Measurements from ENCODE around the gene PNLIP.

Gene PNLIP

DNA sequence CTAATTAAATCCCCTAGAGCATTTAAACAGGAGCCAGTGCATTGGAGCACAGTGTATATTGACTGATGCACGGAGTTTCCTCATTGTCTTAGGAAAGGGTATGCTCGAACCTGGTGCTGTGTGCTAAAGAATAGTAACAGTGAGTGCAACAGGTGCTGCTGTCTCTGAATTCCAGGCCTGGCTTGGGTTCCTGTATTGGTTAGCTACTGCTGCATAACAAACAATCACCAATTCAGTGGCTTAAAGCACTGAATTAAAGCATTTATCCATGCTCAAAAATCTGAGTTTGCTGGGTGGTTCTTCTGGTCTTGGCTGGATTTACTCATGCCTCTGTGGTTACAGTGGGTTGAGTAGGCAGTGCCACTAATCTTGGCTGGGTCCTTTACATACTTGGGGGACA is 43.3 kb downstream of the PNLIP start:
- Histone ChIP-seq H3K36me3 (ENCODE audit: control insufficient read depth, insufficient read depth, low read length) (no peaks in the 10 kb centered on the region), H3K27me3 (ENCODE audit: control insufficient read depth, insufficient read depth, low read length) (no peaks in the 10 kb centered on the region), H3K9ac (ENCODE audit: low read length) (no peak overlapping the region), H3K4me3 (ENCODE audit: low read length) (no peak overlapping the region), H3K4me1 (ENCODE audit: control insufficient read depth, insufficient read depth, low read length) (peaks cover 37% of the 10 kb centered on the region), H3K9me3 (ENCODE audit: control insufficient read depth, low read length) (no peaks in the 10 kb centered on the region)

- no peaks in the 10 kb centered on the region for H3K27me3 ChIP-seq (ENCODE audit: control insufficient read depth, insufficient read depth, low read length)
- no peak overlapping the region for H3K4me3 ChIP-seq (ENCODE audit: low read length)
- no peak overlapping the region for H3K9ac ChIP-seq (ENCODE audit: low read length)
- H3K36me3 ChIP-seq (ENCODE audit: control insufficient read depth, insufficient read depth, low read length): no peaks in the 10 kb centered on the region
- no peaks in the 10 kb centered on the region for H3K9me3 ChIP-seq (ENCODE audit: control insufficient read depth, low read length)
- peaks cover 37% of the 10 kb centered on the region for H3K4me1 ChIP-seq (ENCODE audit: control insufficient read depth, insufficient read depth, low read length)
Measured at GRCh38 chr10:116589926-116590325, 44.2 kb downstream of the PNLIP start.

- no peak within 1 kb of the TSS for H3K4me3 ChIP-seq (ENCODE audit: low read length)
- H3K36me3 ChIP-seq (ENCODE audit: control insufficient read depth, insufficient read depth, low read length): no peaks in the 10 kb centered on the region
- H3K9me3 ChIP-seq (ENCODE audit: control insufficient read depth, low read length): no peaks in the 10 kb centered on the region
- H3K27me3 ChIP-seq (ENCODE audit: control insufficient read depth, insufficient read depth, low read length): no peaks in the 10 kb centered on the region
- peaks cover 37% of the 10 kb centered on the region for H3K4me1 ChIP-seq (ENCODE audit: control insufficient read depth, insufficient read depth, low read length)
- H3K9ac ChIP-seq (ENCODE audit: low read length): no peak within 1 kb of the TSS
Measured at GRCh38 chr10:116590590-116591444, 45.1 kb downstream of the PNLIP start, which contains the start of gene PNLIPRP1. Gene PNLIPRP1 (plus strand): TSS chr10:116590959. CDS start chr10:116591130, 171 bp downstream.

- H3K4me3 ChIP-seq (ENCODE audit: low read length): no peak overlapping the region
- no peak overlapping the region for H3K9ac ChIP-seq (ENCODE audit: low read length)
- H3K36me3 ChIP-seq (ENCODE audit: control insufficient read depth, insufficient read depth, low read length): no peaks in the 10 kb centered on the region
- H3K27me3 ChIP-seq (ENCODE audit: control insufficient read depth, insufficient read depth, low read length): no peaks in the 10 kb centered on the region
- peaks cover 35% of the 10 kb centered on the region for H3K4me1 ChIP-seq (ENCODE audit: control insufficient read depth, insufficient read depth, low read length)
- no peaks in the 10 kb centered on the region for H3K9me3 ChIP-seq (ENCODE audit: control insufficient read depth, low read length)
Measured at GRCh38 chr10:116593139-116593740, 47.5 kb downstream of the PNLIP start.

- no peaks in the 10 kb centered on the region for H3K9me3 ChIP-seq (ENCODE audit: control insufficient read depth, low read length)
- no peaks in the 10 kb centered on the region for H3K36me3 ChIP-seq (ENCODE audit: control insufficient read depth, insufficient read depth, low read length)
- H3K27me3 ChIP-seq (ENCODE audit: control insufficient read depth, insufficient read depth, low read length): no peaks in the 10 kb centered on the region
- peaks cover 24% of the 10 kb centered on the region for H3K4me1 ChIP-seq (ENCODE audit: control insufficient read depth, insufficient read depth, low read length)
- no peak overlapping the region for H3K9ac ChIP-seq (ENCODE audit: low read length)
- no peak overlapping the region for H3K4me3 ChIP-seq (ENCODE audit: low read length)
Measured at GRCh38 chr10:116594525-116595035, 48.8 kb downstream of the PNLIP start.

GRCh38 chr10:116596062-116596461 is 50.3 kb downstream of the PNLIP start:
- H3K27me3 ChIP-seq (ENCODE audit: control insufficient read depth, insufficient read depth, low read length): no peaks in the 10 kb centered on the region
- no peak overlapping the region for H3K9ac ChIP-seq (ENCODE audit: low read length)
- no peak overlapping the region for H3K4me3 ChIP-seq (ENCODE audit: low read length)
- H3K9me3 ChIP-seq (ENCODE audit: control insufficient read depth, low read length): no peaks in the 10 kb centered on the region
- peaks cover 12% of the 10 kb centered on the region for H3K4me1 ChIP-seq (ENCODE audit: control insufficient read depth, insufficient read depth, low read length)
- no peaks in the 10 kb centered on the region for H3K36me3 ChIP-seq (ENCODE audit: control insufficient read depth, insufficient read depth, low read length)

- Histone ChIP-seq H3K27me3 (ENCODE audit: control insufficient read depth, insufficient read depth, low read length) (no peaks in the 10 kb centered on the region), H3K9me3 (ENCODE audit: control insufficient read depth, low read length) (no peaks in the 10 kb centered on the region), H3K4me3 (ENCODE audit: low read length) (no peak overlapping the region), H3K4me1 (ENCODE audit: control insufficient read depth, insufficient read depth, low read length) (no peaks in the 10 kb centered on the region), H3K36me3 (ENCODE audit: control insufficient read depth, insufficient read depth, low read length) (no peaks in the 10 kb centered on the region), H3K9ac (ENCODE audit: low read length) (no peak overlapping the region)
Measured at GRCh38 chr10:116597543-116597942, 51.8 kb downstream of the PNLIP start.

DNA sequence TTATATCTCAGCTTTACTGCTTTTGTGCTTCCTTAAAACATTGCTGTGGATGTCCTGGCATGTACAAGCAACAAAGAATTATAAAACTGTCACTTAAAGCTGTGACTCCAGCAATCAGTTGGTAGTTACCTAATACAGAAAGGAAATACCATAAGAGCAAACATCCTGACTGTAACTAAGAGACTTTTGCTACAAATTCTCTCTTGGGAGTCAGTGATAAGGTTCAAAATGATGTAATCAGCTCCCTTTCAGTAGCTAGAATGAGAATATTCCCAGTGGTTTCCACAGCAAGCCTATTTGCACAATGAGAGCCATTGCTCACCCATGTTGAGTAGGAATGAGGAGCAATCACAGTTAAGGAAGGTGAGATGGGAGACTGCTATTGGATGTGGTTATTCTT is 52.6 kb downstream of the PNLIP start:
- Histone ChIP-seq H3K36me3 (ENCODE audit: control insufficient read depth, insufficient read depth, low read length) (no peaks in the 10 kb centered on the region), H3K4me1 (ENCODE audit: control insufficient read depth, insufficient read depth, low read length) (no peaks in the 10 kb centered on the region), H3K9ac (ENCODE audit: low read length) (no peak overlapping the region), H3K27me3 (ENCODE audit: control insufficient read depth, insufficient read depth, low read length) (no peaks in the 10 kb centered on the region), H3K9me3 (ENCODE audit: control insufficient read depth, low read length) (no peaks in the 10 kb centered on the region), H3K4me3 (ENCODE audit: low read length) (no peak overlapping the region)

GRCh38 chr10:116599991-116600390 is 54.3 kb downstream of the PNLIP start:
- Histone ChIP-seq H3K9me3 (ENCODE audit: control insufficient read depth, low read length) (no peaks in the 10 kb centered on the region), H3K4me1 (ENCODE audit: control insufficient read depth, insufficient read depth, low read length) (no peaks in the 10 kb centered on the region), H3K9ac (ENCODE audit: low read length) (no peak overlapping the region), H3K27me3 (ENCODE audit: control insufficient read depth, insufficient read depth, low read length) (no peaks in the 10 kb centered on the region), H3K36me3 (ENCODE audit: control insufficient read depth, insufficient read depth, low read length) (no peaks in the 10 kb centered on the region), H3K4me3 (ENCODE audit: low read length) (no peak overlapping the region)

- no peak overlapping the region for H3K9ac ChIP-seq (ENCODE audit: low read length)
- H3K4me3 ChIP-seq (ENCODE audit: low read length): no peak overlapping the region
- H3K9me3 ChIP-seq (ENCODE audit: control insufficient read depth, low read length): no peaks in the 10 kb centered on the region
- no peaks in the 10 kb centered on the region for H3K4me1 ChIP-seq (ENCODE audit: control insufficient read depth, insufficient read depth, low read length)
- no peaks in the 10 kb centered on the region for H3K36me3 ChIP-seq (ENCODE audit: control insufficient read depth, insufficient read depth, low read length)
- H3K27me3 ChIP-seq (ENCODE audit: control insufficient read depth, insufficient read depth, low read length): no peaks in the 10 kb centered on the region
Measured at GRCh38 chr10:116602648-116603400, 57.1 kb downstream of the PNLIP start.

DNA sequence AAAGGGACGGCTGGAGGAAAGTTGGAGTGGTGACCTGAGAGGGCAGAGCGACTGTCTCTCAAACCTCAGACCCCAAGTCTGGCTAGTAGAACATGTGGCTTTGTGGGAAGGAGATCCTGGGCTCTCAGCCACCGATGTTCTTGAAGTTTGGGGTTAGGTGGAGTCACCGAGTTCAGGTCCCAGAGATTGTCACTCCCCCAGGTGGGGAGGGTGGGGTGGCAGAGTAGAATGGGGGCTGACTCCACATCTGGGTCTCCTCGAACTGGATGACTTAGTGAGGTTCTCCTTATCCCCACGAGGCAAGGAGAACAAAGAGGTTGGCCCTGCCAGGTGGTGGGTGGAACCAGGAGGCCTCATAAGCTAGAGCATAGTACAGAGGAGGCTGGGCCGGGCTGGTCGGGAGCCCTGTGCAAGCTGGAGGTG is 60.3 kb downstream of the PNLIP start:
- Histone ChIP-seq H3K4me1 (ENCODE audit: control insufficient read depth, insufficient read depth, low read length) (peaks cover 6% of the 10 kb centered on the region), H3K9me3 (ENCODE audit: control insufficient read depth, low read length) (no peaks in the 10 kb centered on the region), H3K4me3 (ENCODE audit: low read length) (no peak overlapping the region), H3K27me3 (ENCODE audit: control insufficient read depth, insufficient read depth, low read length) (peaks cover 4% of the 10 kb centered on the region), H3K9ac (ENCODE audit: low read length) (no peak overlapping the region), H3K36me3 (ENCODE audit: control insufficient read depth, insufficient read depth, low read length) (no peaks in the 10 kb centered on the region)

DNA sequence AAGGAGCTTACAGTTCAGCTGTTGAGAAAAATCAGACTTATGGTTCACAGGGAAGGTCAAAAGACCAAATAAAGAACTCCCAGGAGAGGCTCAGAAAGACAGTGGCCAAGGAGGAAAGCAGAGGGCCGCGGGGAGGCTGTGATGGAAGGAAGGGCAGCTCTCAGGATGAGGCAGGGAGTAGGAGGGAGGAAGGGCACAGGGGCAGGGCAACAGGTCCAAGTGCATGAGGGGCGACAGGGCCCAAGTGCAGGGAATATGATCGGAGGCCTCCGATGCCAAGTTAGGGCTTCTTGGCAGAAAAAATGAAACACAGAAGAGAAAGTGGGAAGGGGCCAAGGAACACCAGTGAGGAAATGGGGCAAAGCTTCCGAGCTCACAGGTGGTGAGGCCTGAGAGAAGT is 61.6 kb downstream of the PNLIP start:
- H3K36me3 ChIP-seq (ENCODE audit: control insufficient read depth, insufficient read depth, low read length): no peaks in the 10 kb centered on the region
- H3K9me3 ChIP-seq (ENCODE audit: control insufficient read depth, low read length): no peaks in the 10 kb centered on the region
- H3K9ac ChIP-seq (ENCODE audit: low read length): no peak overlapping the region
- H3K4me1 ChIP-seq (ENCODE audit: control insufficient read depth, insufficient read depth, low read length): peaks cover 6% of the 10 kb centered on the region
- no peak overlapping the region for H3K4me3 ChIP-seq (ENCODE audit: low read length)
- peaks cover 4% of the 10 kb centered on the region for H3K27me3 ChIP-seq (ENCODE audit: control insufficient read depth, insufficient read depth, low read length)
